ENCODE results near the gene CRACR2B. TPM values are rescaled to one million over a fixed set of nuclear protein-coding genes. Genes with fewer than 3 reads are reported as not detected.

Gene CRACR2B
- polyA plus RNA-seq, 3 donors, result 1.0 to 11.0 (median 1.4) TPM

DNA sequence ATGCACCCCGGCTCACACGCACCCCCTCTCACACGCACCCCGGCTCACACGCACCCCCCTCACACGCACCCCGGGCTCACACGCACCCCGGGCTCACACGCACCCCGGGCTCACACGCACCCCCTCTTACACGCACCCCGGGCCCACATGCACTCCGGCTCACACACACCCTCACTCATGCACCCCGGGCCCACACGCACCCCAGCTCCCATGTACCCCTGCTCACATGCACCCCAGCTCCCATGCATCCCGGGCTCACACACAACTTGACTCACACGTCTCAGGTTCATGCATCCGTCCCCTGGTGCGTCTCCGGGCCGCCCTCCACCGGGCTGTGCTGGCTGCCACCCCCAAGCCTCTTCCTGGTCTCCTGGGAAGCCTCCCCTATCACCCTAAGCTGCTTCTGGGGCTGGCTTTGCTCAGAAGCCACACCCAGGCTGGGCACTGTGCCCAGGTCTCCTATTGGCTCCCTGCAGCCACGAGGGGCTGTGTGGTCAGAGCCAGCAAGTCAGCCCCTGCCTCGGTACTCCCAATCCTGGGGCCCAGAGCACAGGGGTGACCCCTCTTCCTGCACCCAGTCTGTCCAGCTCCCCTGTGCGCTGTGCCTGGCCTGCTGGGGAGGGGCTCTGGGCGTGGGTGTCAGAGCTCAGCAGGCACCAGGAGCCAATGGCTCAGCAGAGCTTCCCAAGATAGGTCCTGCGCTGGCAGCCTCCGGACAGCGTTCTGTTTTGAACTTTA lies 31.8 kb downstream of the CRACR2B start:
- Mint-ChIP-seq H3K9me3 (peaks cover 0 to 2% (median 0%) of the 10 kb centered on the region in 7 donors), H3K4me3 (no peak overlapping the region), H3K27ac (no peak overlapping the region), H3K4me1 (peaks cover 8% of the 10 kb centered on the region), H3K27me3 (ENCODE audit: low read depth in 3 of 3) (peaks cover 0 to 5% (median 2%) of the 10 kb centered on the region in 3 donors), H3K36me3 (no peaks in the 10 kb centered on the region)
- peaks cover 0 to 3% of the 10 kb centered on the region in 2 donors for H3K36me3 ChIP-seq (replicated peaks in 1 of 2; ENCODE audit: control insufficient read depth in 1 of 2, insufficient read depth in 2 of 2, low read length in 2 of 2)
- no peak overlapping the region for H3K27ac ChIP-seq (ENCODE audit: low read depth in 1 of 2, low read length in 2 of 2)
- DNase-seq, result no peak
- H3K4me1 ChIP-seq (ENCODE audit: control insufficient read depth in 1 of 2, insufficient read depth in 2 of 2, low read length in 2 of 2), result no peaks in the 10 kb centered on the region
- H2AFZ ChIP-seq (ENCODE audit: insufficient read depth, low read depth, low read length, poor library complexity, severe bottlenecking), result no peak overlapping the region
- H3K9ac ChIP-seq (ENCODE audit: insufficient read depth, low read length, poor library complexity, severe bottlenecking), result no peak overlapping the region
- intact Hi-C loops (cut with micrococcal nuclease), result no loop called here
- no peak overlapping the region for H3K4me2 ChIP-seq (replicated peaks; ENCODE audit: extremely low read depth, low read length, poor library complexity, severe bottlenecking)
- WGBS (ENCODE audit: insufficient coverage), result 74% methylated on average over 13 of the region's 31 CpGs
- no peaks in the 10 kb centered on the region for H3K79me2 ChIP-seq (ENCODE audit: insufficient read depth, low read length)
- TF ChIP-seq, protein P1, sequence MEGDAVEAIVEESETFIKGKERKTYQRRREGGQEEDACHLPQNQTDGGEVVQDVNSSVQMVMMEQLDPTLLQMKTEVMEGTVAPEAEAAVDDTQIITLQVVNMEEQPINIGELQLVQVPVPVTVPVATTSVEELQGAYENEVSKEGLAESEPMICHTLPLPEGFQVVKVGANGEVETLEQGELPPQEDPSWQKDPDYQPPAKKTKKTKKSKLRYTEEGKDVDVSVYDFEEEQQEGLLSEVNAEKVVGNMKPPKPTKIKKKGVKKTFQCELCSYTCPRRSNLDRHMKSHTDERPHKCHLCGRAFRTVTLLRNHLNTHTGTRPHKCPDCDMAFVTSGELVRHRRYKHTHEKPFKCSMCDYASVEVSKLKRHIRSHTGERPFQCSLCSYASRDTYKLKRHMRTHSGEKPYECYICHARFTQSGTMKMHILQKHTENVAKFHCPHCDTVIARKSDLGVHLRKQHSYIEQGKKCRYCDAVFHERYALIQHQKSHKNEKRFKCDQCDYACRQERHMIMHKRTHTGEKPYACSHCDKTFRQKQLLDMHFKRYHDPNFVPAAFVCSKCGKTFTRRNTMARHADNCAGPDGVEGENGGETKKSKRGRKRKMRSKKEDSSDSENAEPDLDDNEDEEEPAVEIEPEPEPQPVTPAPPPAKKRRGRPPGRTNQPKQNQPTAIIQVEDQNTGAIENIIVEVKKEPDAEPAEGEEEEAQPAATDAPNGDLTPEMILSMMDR (IDR thresholded peaks at IDR 0.05), result no peak
- no peak overlapping the region for H3K4me3 ChIP-seq (replicated peaks in 1 of 3; ENCODE audit: low read depth in 2 of 3, low read length in 3 of 3)
- peaks cover 56% of the 10 kb centered on the region for H4K20me1 ChIP-seq (ENCODE audit: insufficient read depth, low read length)
- H3K27me3 ChIP-seq (ENCODE audit: control insufficient read depth in 2 of 2, insufficient read depth in 2 of 2, low read length in 2 of 2), result no peaks in the 10 kb centered on the region
- H3K9me3 ChIP-seq (replicated peaks in 1 of 2; ENCODE audit: control insufficient read depth in 1 of 2, insufficient read depth in 1 of 2, low read length in 2 of 2), result no peaks in the 10 kb centered on the region

DNA sequence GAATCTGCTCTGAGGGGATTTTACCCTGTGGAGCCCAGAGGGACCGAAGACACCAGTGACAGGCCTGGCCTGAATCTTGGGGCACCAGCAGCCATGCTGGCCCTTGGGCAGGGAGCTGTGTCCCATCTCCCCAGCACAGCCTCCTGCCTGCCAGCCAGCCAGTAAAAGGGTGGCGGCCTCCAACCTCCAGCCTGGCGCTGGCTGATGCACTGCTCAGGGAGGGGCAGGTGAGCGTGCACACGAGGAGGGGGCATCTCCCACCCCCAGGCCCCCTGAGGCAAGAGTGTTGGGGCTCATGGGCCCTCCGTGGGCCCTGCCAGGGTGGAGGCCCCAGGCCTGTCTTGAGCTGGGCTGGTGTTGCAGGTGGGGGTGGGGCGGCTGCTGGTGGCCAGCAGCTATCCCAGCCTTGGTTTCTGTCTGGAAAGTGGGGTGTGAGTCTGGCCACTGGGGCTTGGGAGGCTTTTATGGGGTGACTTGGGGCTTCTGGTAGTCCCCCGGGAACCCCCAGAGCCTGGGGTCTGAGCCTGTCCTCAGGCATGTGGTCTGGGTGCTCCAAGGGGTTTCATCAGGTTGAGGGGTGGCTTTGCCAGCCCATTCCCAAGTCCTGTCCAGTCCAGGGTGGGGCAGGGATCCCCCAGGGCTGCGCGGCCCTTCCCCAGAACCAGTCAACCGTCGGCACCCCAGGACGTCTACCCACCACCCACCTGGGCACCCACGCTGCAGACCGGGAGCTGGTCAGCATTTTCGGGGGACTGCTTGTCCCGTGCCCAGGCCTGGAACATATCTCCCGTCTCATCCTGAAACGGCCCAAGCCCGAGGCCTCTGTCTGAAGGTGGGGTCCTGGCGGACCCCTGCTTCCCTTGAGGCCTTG lies 32.8 kb downstream of the CRACR2B start:
- Histone ChIP-seq H3K27me3 (ENCODE audit: control insufficient read depth in 2 of 2, insufficient read depth in 2 of 2, low read length in 2 of 2) (no peaks in the 10 kb centered on the region), H3K9ac (ENCODE audit: insufficient read depth, low read length, poor library complexity, severe bottlenecking) (no peak overlapping the region), H3K4me1 (ENCODE audit: control insufficient read depth in 1 of 2, insufficient read depth in 2 of 2, low read length in 2 of 2) (no peaks in the 10 kb centered on the region), H3K4me2 (replicated peaks; ENCODE audit: extremely low read depth, low read length, poor library complexity, severe bottlenecking) (no peak overlapping the region), H3K79me2 (ENCODE audit: insufficient read depth, low read length) (no peaks in the 10 kb centered on the region), H3K27ac (ENCODE audit: low read depth in 1 of 2, low read length in 2 of 2) (no peak overlapping the region), H3K36me3 (replicated peaks in 1 of 2; ENCODE audit: control insufficient read depth in 1 of 2, insufficient read depth in 2 of 2, low read length in 2 of 2) (peaks cover under 1 to 3% of the 10 kb centered on the region in 2 donors), H3K9me3 (replicated peaks in 1 of 2; ENCODE audit: control insufficient read depth in 1 of 2, insufficient read depth in 1 of 2, low read length in 2 of 2) (no peaks in the 10 kb centered on the region), H2AFZ (ENCODE audit: insufficient read depth, low read depth, low read length, poor library complexity, severe bottlenecking) (no peak overlapping the region), H4K20me1 (ENCODE audit: insufficient read depth, low read length) (peaks cover 47% of the 10 kb centered on the region), H3K4me3 (replicated peaks in 1 of 3; ENCODE audit: low read depth in 2 of 3, low read length in 3 of 3) (no peak overlapping the region)
- TF ChIP-seq, protein P1 (IDR thresholded peaks at IDR 0.05), result no peak
- peaks cover 0 to 2% (median 0%) of the 10 kb centered on the region in 7 donors for H3K9me3 Mint-ChIP-seq
- H3K4me3 Mint-ChIP-seq, result no peak overlapping the region
- intact Hi-C loops (cut with micrococcal nuclease), result no loop called here
- DNase-seq, result no peak
- peaks cover 0 to 5% (median 2%) of the 10 kb centered on the region in 3 donors for H3K27me3 Mint-ChIP-seq (ENCODE audit: low read depth in 3 of 3)
- peaks cover 8% of the 10 kb centered on the region for H3K4me1 Mint-ChIP-seq
- H3K27ac Mint-ChIP-seq, result no peak overlapping the region
- WGBS (ENCODE audit: insufficient coverage), result 85% methylated on average over 16 of the region's 21 CpGs
- H3K36me3 Mint-ChIP-seq, result peaks cover 0 to under 1% of the 10 kb centered on the region in 2 donors
